ENCODE data around the gene SYTL4. TPM values are rescaled to one million over a fixed set of nuclear protein-coding genes. Genes with fewer than 3 reads are reported as not detected.

The SYTL4 gene
- total RNA-seq, 1 donor from 2014 or later = not detected

DNA sequence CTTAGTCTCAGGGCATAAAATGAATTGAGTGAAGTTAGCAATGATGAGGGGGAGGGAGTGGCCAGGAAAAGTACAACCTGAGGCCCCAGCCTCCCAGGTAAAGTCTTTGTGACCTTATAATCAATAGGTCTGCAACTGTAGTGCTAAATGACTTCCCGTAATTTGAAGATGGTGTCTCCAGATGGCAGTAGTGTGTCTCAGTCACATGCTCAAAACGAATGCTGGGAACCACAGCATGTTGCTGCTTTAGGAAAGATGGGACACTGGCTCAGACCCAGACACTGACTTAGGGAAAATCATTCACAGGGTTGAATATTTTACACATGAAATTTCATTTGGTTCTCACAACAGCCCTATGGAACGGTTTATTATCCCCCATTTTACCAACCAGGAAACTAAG, 77.7 kb downstream of the SYTL4 start:
- Mint-ChIP-seq H3K27ac (no peak overlapping the region), H3K4me3 (ENCODE audit: low read depth) (no peak overlapping the region), H3K9me3 (no peaks in the 10 kb centered on the region), H3K27me3 (ENCODE audit: low read depth) (peaks cover 3% of the 10 kb centered on the region), H3K4me1 (ENCODE audit: low read depth) (no peaks in the 10 kb centered on the region), H3K36me3 (ENCODE audit: low read depth) (no peaks in the 10 kb centered on the region)
- no peak for DNase-seq (ENCODE audit: low spot score)
- intact Hi-C loops (cut with micrococcal nuclease) = no loop called here

DNA sequence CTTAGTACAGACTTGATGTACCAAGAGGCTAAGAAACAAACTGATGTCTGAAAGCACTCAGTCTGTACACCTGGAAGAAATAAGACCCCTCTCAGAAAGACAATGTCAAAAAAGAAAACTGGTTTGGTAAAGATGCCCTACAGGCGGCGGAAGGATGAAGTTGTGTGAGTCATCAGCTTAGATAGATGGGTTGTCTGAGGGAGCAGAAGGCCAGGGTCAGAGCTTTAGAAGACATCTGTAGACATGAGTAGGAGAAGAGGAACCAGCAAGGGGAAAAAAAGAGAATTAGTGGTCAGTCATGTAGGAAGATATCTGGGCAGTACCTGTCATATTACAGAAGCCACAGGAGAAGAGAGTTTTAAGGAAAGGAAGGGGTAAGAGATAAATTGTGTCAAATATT, 79.7 kb downstream of the SYTL4 start:
- intact Hi-C loops (cut with micrococcal nuclease) = no loop called here
- no peak overlapping the region for H3K27ac Mint-ChIP-seq

DNA sequence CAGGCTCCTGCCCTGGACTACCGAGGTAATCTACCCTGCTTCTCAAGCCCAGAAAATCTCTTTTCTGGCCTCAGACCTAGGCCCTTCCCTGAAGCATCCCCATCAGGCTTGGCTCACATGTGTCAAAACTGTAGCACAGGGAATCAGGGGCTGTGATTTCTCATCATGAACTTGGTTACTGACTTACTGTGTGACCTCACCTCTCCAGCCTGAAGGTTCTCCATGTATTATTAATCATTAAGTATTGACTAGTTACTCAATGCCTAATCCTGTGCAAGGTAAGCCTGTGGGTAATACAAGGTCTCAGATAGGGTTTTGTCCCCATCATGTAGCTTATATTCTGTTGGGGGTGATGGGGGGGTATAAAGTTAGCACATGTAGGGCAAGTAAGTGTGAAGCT, 81.1 kb downstream of the SYTL4 start:
- Mint-ChIP-seq H3K27me3 (ENCODE audit: low read depth) (peaks cover 3% of the 10 kb centered on the region), H3K4me3 (ENCODE audit: low read depth) (no peak overlapping the region), H3K9me3 (no peaks in the 10 kb centered on the region), H3K27ac (no peak overlapping the region), H3K36me3 (ENCODE audit: low read depth) (no peaks in the 10 kb centered on the region), H3K4me1 (ENCODE audit: low read depth) (no peaks in the 10 kb centered on the region)
- no peak for DNase-seq (ENCODE audit: low spot score)
- intact Hi-C loops (cut with micrococcal nuclease) = no loop called here

More for the DNA sequence above, 79.7 kb downstream of the SYTL4 start:
- H3K36me3 Mint-ChIP-seq (ENCODE audit: low read depth) = no peaks in the 10 kb centered on the region
- no peak overlapping the region for H3K4me3 Mint-ChIP-seq (ENCODE audit: low read depth)
- no peaks in the 10 kb centered on the region for H3K9me3 Mint-ChIP-seq
- peaks cover 3% of the 10 kb centered on the region for H3K27me3 Mint-ChIP-seq (ENCODE audit: low read depth)
- no peaks in the 10 kb centered on the region for H3K4me1 Mint-ChIP-seq (ENCODE audit: low read depth)
- no peak for DNase-seq (ENCODE audit: low spot score)

DNA sequence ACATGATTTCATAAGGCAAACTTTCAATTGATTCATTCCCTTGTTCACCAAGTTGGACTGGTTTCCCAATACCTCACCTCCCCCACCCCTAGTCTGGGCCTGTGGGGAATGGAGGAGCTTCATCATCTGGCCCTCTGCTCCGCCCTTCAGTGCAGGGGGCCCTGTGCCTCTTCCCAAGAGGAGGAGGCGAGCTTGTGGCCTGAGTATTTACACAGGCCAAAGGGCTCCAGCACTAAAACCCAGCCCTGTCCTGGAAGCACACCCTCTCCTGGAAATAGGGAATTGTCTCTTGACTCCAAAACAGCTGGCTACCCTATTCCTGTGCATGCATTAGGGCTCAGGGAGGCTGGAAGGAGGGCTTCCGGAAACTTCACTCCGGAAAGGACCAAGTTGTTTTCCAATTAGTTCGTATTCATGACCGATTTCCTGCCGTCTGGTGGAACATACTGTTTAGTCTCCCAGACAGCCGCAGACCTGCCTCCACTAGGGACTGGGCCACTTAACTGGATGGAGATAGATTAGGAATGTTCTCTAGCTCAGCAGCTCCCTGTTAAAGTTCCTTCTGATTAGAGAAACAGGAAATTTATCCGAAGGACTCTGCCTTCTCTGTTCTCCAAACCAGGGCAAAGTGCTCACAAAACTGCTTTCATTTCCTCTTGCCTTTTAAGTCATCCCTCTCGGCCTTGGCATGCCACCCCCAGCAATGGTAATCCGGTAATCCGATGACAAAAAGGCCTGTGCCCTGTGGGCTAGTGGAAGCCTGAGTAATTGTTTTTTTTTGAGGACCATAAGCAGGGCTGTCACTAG, 82.2 kb downstream of the SYTL4 start:
- no peak overlapping the region for H3K27ac Mint-ChIP-seq
- H3K9me3 Mint-ChIP-seq = no peaks in the 10 kb centered on the region
- H3K27me3 Mint-ChIP-seq (ENCODE audit: low read depth) = peaks cover 4% of the 10 kb centered on the region
- no peaks in the 10 kb centered on the region for H3K36me3 Mint-ChIP-seq (ENCODE audit: low read depth)
- intact Hi-C loops (cut with micrococcal nuclease) = no loop called here
- no peak for DNase-seq (ENCODE audit: low spot score)
- no peak overlapping the region for H3K4me3 Mint-ChIP-seq (ENCODE audit: low read depth)
- no peaks in the 10 kb centered on the region for H3K4me1 Mint-ChIP-seq (ENCODE audit: low read depth)

DNA sequence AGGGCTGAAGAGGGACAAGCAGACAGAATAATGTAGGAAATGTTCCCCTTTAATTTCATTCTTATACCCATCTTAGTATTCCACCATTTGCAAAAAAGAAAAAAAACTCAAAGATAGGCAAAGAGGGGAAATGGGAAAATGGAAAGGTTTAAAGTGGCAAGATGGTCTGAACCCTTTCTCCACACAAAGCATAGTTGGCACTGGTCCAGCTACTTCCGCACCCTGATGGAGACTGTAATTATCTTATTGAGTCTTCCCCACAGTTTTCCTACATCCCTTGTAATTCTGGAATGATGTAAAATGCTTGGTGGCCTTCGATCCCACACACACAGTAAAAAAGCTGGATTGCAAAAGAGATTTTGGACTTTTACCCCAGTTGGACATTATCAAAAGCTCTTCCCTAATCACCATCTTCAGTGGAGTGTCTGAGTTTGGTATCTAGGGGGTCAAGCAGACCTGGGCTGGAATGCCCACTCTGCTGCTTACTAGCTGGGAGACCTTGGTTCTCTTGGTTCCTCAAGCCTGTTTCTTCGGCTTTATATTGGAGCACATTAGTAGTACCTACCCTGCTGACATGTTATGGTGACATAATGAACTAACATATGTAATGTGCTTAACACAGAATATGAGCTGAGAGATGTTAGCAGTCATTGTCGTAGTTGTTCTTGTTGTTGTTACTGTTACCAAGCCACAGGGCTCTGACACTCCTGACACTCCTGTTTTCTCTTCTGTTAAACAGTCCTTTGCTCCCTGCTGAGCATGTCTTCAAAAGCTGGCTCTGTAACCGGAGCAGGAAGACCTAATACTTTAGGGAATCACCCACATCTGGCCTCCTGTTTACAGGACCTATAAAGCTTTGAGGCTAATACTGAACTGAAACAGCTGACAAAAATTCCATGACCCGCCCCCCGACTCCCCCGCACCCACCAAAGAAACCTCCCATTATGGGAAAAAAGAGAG, 83.2 kb downstream of the SYTL4 start:
- Mint-ChIP-seq H3K4me3 (ENCODE audit: low read depth) (no peak overlapping the region), H3K27ac (no peak overlapping the region), H3K36me3 (ENCODE audit: low read depth) (no peaks in the 10 kb centered on the region), H3K9me3 (no peaks in the 10 kb centered on the region), H3K4me1 (ENCODE audit: low read depth) (no peaks in the 10 kb centered on the region), H3K27me3 (ENCODE audit: low read depth) (peaks cover 4% of the 10 kb centered on the region)
- intact Hi-C loops (cut with micrococcal nuclease) = no loop called here
- no peak for DNase-seq (ENCODE audit: low spot score)

DNA sequence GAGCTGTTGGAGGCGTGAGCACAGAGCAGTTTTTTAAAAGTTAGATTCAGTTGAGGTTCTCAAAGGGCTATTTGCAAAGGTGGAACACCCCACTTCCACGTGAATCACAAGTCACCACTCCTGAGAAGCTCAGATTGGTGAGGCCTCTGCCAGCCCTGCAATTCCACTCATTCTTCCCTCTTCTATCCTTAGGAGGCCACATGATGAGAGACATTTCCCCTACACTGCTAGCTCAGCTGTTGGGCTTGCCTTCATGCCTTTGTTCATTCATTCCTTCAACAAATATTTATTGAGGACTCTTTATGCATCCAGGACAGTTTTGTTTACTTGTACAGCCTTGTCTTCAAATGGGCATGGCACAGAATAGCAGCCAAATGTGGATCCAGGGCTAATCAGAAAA, 84.2 kb downstream of the SYTL4 start:
- intact Hi-C loops (cut with micrococcal nuclease) = no loop called here
- Mint-ChIP-seq H3K4me1 (ENCODE audit: low read depth) (no peaks in the 10 kb centered on the region), H3K27ac (no peak overlapping the region), H3K9me3 (no peaks in the 10 kb centered on the region), H3K27me3 (ENCODE audit: low read depth) (peaks cover 4% of the 10 kb centered on the region), H3K36me3 (ENCODE audit: low read depth) (no peaks in the 10 kb centered on the region), H3K4me3 (ENCODE audit: low read depth) (no peak overlapping the region)
- no peak for DNase-seq (ENCODE audit: low spot score)

DNA sequence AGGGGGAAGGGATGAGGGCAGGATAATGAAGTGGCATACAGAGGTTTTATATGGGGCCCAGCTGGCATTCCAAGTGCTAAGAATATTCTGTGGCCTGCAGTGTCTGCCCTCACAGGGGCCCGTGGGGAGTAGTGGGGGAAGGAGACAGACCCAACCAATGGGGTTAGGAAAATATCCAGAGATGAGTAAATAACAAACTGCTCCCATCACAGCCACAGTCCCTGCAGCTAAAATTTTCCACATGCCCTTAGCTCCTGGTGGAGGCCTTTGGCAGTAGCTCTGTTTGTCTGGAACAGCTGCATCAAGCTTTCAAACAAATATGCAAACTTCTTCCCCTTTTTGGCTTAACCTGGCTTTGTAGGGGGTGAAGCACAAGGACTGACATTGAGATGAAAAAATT, 84.8 kb downstream of the SYTL4 start:
- intact Hi-C loops (cut with micrococcal nuclease) = no loop called here
- H3K4me3 Mint-ChIP-seq (ENCODE audit: low read depth) = no peak overlapping the region
- H3K9me3 Mint-ChIP-seq = no peaks in the 10 kb centered on the region
- no peak overlapping the region for H3K27ac Mint-ChIP-seq
- no peak for DNase-seq (ENCODE audit: low spot score)
- no peaks in the 10 kb centered on the region for H3K36me3 Mint-ChIP-seq (ENCODE audit: low read depth)
- H3K27me3 Mint-ChIP-seq (ENCODE audit: low read depth) = peaks cover 4% of the 10 kb centered on the region
- H3K4me1 Mint-ChIP-seq (ENCODE audit: low read depth) = no peaks in the 10 kb centered on the region

DNA sequence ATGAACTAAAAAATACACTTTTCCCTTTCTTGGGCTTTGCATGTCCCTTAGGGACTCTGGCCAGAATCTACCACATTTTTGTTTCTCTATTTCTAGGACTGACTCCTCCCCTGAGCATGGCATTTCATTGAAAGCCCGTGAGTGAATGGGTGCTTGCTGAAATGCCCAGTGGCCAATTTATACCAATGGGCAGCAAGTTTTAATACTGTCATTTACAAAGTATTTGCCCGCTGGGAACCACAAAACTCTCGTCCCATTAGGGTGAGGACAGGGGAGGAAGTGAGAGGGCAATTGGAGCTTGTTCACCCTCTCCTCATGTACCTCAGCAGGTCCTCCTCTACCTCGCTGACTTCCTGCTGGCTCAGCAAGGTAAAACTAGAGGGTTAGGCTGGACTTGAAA, 86.8 kb downstream of the SYTL4 start:
- intact Hi-C loops (cut with micrococcal nuclease) = no loop called here
- no peaks in the 10 kb centered on the region for H3K9me3 Mint-ChIP-seq
- peaks cover 4% of the 10 kb centered on the region for H3K27me3 Mint-ChIP-seq (ENCODE audit: low read depth)
- no peak overlapping the region for H3K27ac Mint-ChIP-seq
- no peaks in the 10 kb centered on the region for H3K36me3 Mint-ChIP-seq (ENCODE audit: low read depth)
- H3K4me3 Mint-ChIP-seq (ENCODE audit: low read depth) = no peak overlapping the region
- no peak for DNase-seq (ENCODE audit: low spot score)
- no peaks in the 10 kb centered on the region for H3K4me1 Mint-ChIP-seq (ENCODE audit: low read depth)

DNA sequence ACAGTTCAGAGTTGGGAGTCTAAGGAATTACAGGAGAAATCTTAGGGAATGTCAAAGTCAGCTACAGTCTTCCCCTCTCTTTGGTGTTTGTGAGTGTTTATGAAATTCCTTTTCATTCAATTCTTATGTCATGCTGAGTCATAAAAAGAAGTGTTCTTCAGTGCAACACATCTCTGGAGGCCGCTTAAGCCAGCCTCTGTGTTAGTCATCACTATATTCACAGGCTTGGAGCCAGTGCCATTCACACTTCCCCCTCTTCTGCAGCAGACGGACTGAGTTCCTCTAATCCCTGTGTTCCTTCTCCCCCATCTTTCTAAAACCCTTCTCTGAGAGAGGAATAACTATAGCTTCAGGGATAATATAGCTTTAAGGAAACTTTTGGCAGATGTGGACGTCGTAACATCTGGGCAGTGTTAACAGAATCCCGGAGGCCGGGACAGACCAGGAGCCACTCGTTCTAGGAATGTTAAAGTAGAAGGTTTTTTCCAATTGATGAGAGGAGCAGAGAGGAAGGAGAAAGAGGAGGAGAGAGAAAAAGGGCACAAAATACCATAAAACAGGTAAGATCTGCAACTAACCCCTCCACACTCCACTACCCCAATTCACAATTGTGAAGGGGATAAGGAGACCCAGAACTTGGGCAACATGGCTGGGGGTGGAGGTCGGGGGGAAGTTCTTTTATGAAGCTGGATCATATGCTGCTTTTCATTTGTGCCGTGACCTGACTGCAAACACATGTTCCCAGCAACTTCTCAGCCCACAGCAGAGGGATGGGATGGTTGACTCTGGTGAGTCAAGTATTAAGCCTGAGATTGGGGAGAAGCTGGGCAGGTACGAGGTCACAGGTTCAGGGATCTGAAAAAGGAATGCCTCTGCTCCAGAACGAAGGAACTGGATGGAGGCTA, 87.7 kb downstream of the SYTL4 start, which contains the start of gene SRPX2:
Gene SRPX2, plus strand, starts transcription at position 244 of the 905 bp plus-strand sequence. CDS start 2,124 bp downstream, outside the sequence.
- H3K36me3 Mint-ChIP-seq (ENCODE audit: low read depth) = no peaks in the 10 kb centered on the region
- H3K4me3 Mint-ChIP-seq (ENCODE audit: low read depth) = no peak within 1 kb of the TSS
- intact Hi-C loops (cut with micrococcal nuclease) = no loop called here
- peaks cover 11% of the 10 kb centered on the region for H3K27me3 Mint-ChIP-seq (ENCODE audit: low read depth)
- H3K27ac Mint-ChIP-seq = no peak within 1 kb of the TSS
- DNase-seq (ENCODE audit: low spot score) = no peak
- no peaks in the 10 kb centered on the region for H3K4me1 Mint-ChIP-seq (ENCODE audit: low read depth)
- no peaks in the 10 kb centered on the region for H3K9me3 Mint-ChIP-seq

DNA sequence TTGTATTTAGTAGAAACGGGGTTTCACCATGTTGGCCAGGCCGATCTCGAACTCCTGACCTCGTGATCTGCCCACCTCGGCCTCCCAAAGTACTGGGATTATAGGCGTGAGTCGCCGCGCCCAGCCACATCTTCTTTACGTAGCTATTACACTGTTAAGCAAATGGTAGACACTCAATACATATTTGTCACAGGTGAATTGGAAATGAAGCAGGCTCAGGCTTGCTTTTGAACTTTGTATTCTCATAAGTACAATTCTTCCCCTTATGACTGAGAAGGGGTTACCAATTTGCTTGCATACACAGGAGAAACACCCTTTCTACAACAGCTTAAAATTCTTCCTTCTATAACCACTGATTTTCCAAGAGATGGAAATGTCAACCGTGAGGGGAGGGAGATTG, 88.7 kb downstream of the SYTL4 start:
- Mint-ChIP-seq H3K27ac (no peak overlapping the region), H3K4me3 (ENCODE audit: low read depth) (no peak overlapping the region), H3K27me3 (ENCODE audit: low read depth) (peaks cover 13% of the 10 kb centered on the region)

DNA sequence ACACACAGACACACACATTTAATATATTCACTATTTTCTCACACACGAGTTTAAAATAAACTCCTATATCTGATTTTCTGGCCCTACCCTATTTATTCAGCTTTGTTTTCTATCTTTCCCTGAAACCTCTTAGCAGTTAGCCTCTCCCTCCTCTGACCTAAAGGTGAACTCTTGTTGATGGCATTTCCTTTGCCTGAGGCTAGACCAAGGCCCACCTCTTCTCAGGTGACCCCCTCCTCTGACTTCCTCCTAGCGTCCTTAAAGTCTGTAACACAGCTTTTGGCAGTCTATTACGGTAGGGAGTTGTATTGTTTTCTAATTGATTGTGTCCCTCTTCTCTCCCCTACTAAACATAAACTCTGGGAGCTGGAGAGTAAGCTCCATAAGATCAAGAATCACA, 89.6 kb downstream of the SYTL4 start:
- peaks cover 17% of the 10 kb centered on the region for H3K27me3 Mint-ChIP-seq (ENCODE audit: low read depth)

More for the DNA sequence above, 88.7 kb downstream of the SYTL4 start:
- Mint-ChIP-seq H3K36me3 (ENCODE audit: low read depth) (no peaks in the 10 kb centered on the region), H3K4me1 (ENCODE audit: low read depth) (no peaks in the 10 kb centered on the region), H3K9me3 (no peaks in the 10 kb centered on the region)
- intact Hi-C loops (cut with micrococcal nuclease) = no loop called here
- DNase-seq (ENCODE audit: low spot score) = no peak

DNA sequence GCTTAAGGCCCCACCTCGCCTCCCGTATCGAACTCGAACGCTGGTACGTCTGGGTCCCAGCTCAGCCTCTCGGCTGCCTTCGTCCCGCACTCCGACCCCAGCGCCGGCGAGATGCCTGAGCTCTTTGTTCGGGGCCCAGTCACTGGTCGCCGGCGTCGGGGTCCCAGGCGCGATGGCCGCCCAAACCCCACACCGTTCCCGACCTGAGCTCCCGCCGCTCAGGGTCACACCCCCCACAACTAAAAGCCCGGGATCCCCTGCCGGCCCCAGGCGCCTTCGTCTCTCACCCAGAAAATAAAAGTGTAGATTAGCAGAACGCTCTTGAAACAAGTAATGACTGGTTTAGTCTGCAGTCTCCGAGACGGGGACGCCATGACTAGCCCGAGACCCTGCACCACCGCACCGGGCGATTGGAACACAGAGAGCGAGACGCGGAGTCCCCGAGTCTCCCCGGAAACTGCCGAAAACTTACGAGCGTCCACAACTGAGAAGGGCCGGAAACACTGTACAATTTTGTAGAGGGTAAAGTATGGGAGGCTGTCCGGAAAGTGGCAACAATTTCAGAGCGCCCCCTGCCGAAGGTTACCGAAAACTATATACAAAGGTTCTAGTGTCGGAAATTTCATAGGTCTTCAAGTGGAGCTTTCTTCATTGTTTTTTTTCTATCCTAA, 95.5 kb downstream of the SYTL4 start, which contains the start of gene TSPAN6:
Gene TSPAN6, minus strand, starts transcription at position 486 of the 671 bp plus-strand sequence. Its CDS starts 112 bp downstream, at position 374.
- peaks cover 4% of the 10 kb centered on the region for H3K4me1 Mint-ChIP-seq (ENCODE audit: low read depth)
- peak; percentile 43 for DNase-seq (ENCODE audit: low spot score)
- no peaks in the 10 kb centered on the region for H3K9me3 Mint-ChIP-seq
- intact Hi-C loops (cut with micrococcal nuclease) = loop anchor here (2.0 kb wide), 1 partner anchor 124 kb away; no protein-coding TSS in a partner anchor
- peaks cover 33% of the 10 kb centered on the region for H3K27me3 Mint-ChIP-seq (ENCODE audit: low read depth)
- peak within 1 kb of the TSS; percentile 84 for H3K4me3 Mint-ChIP-seq (ENCODE audit: low read depth)
- no peak within 1 kb of the TSS for H3K27ac Mint-ChIP-seq
- no peaks in the 10 kb centered on the region for H3K36me3 Mint-ChIP-seq (ENCODE audit: low read depth)

More for the DNA sequence above, 89.6 kb downstream of the SYTL4 start:
- Mint-ChIP-seq H3K36me3 (ENCODE audit: low read depth) (no peaks in the 10 kb centered on the region), H3K27ac (no peak overlapping the region), H3K4me3 (ENCODE audit: low read depth) (no peak overlapping the region), H3K9me3 (no peaks in the 10 kb centered on the region), H3K4me1 (ENCODE audit: low read depth) (no peaks in the 10 kb centered on the region)
- DNase-seq (ENCODE audit: low spot score) = no peak
- intact Hi-C loops (cut with micrococcal nuclease) = no loop called here
